Heart left ventricle (tissue), 16 donors: ENCODE measurements around the gene ENTPD8. TPM values are rescaled to one million over a fixed set of nuclear protein-coding genes. Genes with fewer than 3 reads are reported as not detected.

Experiments used
- ATAC-seq, 4 donors: fragments of 200-7000 bp; cut with Tn5 transposase; one replicate each; pipeline ENCODE4 v1.9.1; 2020 to 2022; ENCODE audit warnings: moderate library complexity in 4 of 4, mild to moderate bottlenecking in 3 of 4, moderate number of reproducible peaks in 1 of 4
- DNase-seq, 5 donors: peaks; one replicate each; pipeline ENCODE4 v3.0.0-alpha.2; 2020
- H3K27ac ChIP-seq, 12 donors: fragments of 200-600 bp; sonication (generic) in 4 of 12; one replicate each; pipeline versions ENCODE4 v1.5.0 to v1.8.0; 2016 to 2022; ENCODE audit warnings: mild to moderate bottlenecking in 2 of 12
- H3K27me3 ChIP-seq, 9 donors: fragments of 200-600 bp; sonication (generic) in 2 of 9; one replicate each; pipeline versions ENCODE4 v1.5.1 to v1.8.0; 2016 to 2022; ENCODE audit warnings: mild to moderate bottlenecking in 3 of 9
- H3K36me3 ChIP-seq, 9 donors: fragments of 200-600 bp; sonication (generic) in 2 of 9; one replicate each; pipeline versions ENCODE4 v1.5.0 to v1.8.0; 2018 to 2022; ENCODE audit warnings: mild to moderate bottlenecking in 2 of 9
- H3K4me1 ChIP-seq, 12 donors: fragments of 200-600 bp; sonication (generic) in 4 of 12; one replicate each; pipeline versions ENCODE4 v1.5.0 to v1.8.0; 2016 to 2022; ENCODE audit warnings: mild to moderate bottlenecking in 3 of 12
- H3K4me3 ChIP-seq, 12 donors: fragments of 200-600 bp; sonication (generic) in 4 of 12; one replicate each; pipeline versions ENCODE4 v1.5.0 to v1.8.0; 2017 to 2022; ENCODE audit warnings: mild to moderate bottlenecking in 9 of 12, moderate library complexity in 4 of 12
- H3K9me3 ChIP-seq, 12 donors: fragments of 200-600 bp; sonication (generic) in 4 of 12; one replicate each; pipeline versions ENCODE4 v1.5.0 to v1.8.0; 2016 to 2022; ENCODE audit warnings: mild to moderate bottlenecking in 1 of 12
- CTCF ChIP-seq, 12 donors: fragments of 200-600 bp; sonication (generic) in 4 of 12; IDR thresholded peaks; one replicate each; pipeline versions ENCODE4 v1.5.0 to v1.8.0; 2018 to 2022; ENCODE audit warnings: antibody characterized with exemption in 12 of 12, mild to moderate bottlenecking in 5 of 12
- POLR2A ChIP-seq, 2 donors: fragments of 450-650 bp; IDR thresholded peaks; one replicate each; pipeline ENCODE4 v1.6.1; 2017; ENCODE audit warnings: antibody characterized with exemption in 2 of 2, mild to moderate bottlenecking in 2 of 2, moderate library complexity in 2 of 2
- WGBS, 4 donors: extraction: QIAGEN DNeasy Blood & Tissue Kit in 2 of 4; methylation state at CpG; one replicate each; pipeline versions ENCODE4 v1.1.5 to v1.1.7; 2013 to 2018; 5-methylcytosine and 5-hydroxymethylcytosine counted together
- intact Hi-C, 10 donors: fragments of 100-400 bp; cut with DNase I; formaldehyde crosslinking; loops; one replicate each; pipeline versions ENCODE4 v1.11.1 to v1.14.2; 2022
- polyA plus RNA-seq, 2 donors: library from polyadenylated mRNA; stranded (reverse); fragments of 200-250 nt; gene quantifications; one replicate each; pipeline ENCODE4 v1.2.3, GENCODE V29; 2013
- total RNA-seq, 9 donors: library from RNA; depleted of rRNA in 2 of 9; stranded (reverse); fragments of >200 nt in 2 of 9; fragmentation: NEBNext Ultra II Directional in 3 of 9; extraction: Animal tissue kit (Norgen Biotek cat#: 25700) in 3 of 9; gene quantifications; one replicate each; pipeline versions ENCODE4 v1.1.0 to v1.2.4, GENCODE V29; 2016 to 2023
- donor health status: ischemic (EF 13 %, LVEDD 7.1; RV severe dilation, severe dysfunction).
- donor health status: healthy with polysubstance abuse.
- donor health status: DM: no; HTN: yes; CAD: no.
- donor health status: DM: no; HTN: no; CAD: no.
- donor health status: ischemic (EF 25% LVEDD 6.9; RV normal size, moderate dysfunction).
- donor health status: ischemic (EF 25% LVEDD 5.7; RV mildly dilated, moderate dysfunction).
- donor health status: healthy.
- donor health status: DM: yes; HTN: yes; CAD: no.
- donor health status: ischemic (EF 35%, LVEDD 5.7; RV mildly dilated, moderate dysfunction).
- donor health status: nonischemic (EF 11% LVEDD 7.7; RV severe dilation, severe dysfunction).
- donor health status: DM: yes; HTN: yes; CAD: no.
- donor health status: PGD.
- donor health status: ischemic (EF 29% LVEDD 5.4; RV normal size, mild dysfunction).
- donor health status: nonischemic (EF 23%, LVEDD 6.1; RV moderate dilation, normal function).

Gene ENTPD8
- total and polyA plus RNA-seq, 11 donors, result not detected

DNA sequence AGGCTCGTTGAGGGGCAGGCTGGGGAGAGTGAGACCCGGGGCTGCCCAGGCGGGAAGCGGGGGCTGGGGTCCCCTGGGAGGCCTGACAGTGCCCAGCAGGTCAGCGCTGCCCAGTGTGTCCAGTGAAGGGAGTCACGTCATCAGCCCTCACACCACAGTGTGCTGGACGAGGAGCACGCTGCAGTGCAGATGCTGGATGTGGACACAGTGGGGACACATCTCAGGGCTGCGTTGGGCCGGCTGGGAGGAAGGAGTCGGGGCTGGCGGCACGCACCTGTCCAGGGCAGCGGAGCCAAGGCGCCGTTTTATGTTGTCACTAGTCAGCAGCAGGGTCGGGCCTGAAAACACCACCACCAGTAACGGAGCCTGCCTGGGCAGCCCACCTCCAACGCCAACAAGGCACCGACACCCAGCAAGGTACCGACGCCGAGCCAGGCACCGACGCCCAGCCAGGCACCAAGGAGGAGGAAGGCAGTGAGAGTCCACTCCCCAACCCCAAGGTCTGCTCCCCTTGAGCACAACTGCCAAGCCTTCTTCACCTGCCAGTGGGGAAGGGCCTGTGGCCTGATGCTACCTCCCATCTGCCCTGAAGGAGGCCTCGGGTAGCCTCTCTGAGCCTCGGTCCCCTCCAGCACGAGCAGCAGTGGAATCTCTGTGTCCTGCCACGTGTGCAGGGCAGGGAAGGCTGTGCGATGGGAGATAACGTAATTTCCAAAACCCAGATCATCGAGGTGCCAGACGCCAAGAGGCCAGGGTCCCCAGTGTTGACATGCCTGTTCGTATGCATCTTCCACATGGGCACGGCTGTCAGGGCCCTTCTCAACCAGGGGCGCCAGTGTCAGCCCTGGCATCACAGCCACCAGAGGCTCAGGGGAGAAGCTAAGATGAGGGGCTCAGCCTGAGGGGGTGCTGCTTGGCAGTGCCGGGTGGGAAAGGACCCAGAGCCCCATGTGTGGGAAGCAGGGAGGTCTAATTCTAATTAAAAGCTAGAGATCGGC lies 39.8 kb upstream of the ENTPD8 start:
- peaks cover 0 to 3% (median 0%) of the 10 kb centered on the region in 9 donors for H3K36me3 ChIP-seq
- TF ChIP-seq CTCF (IDR thresholded peaks at IDR 0.05) (no peak), POLR2A (IDR thresholded peaks at IDR 0.05) (no peak)
- ATAC-seq, result no peak
- H3K4me3 ChIP-seq, result no peak overlapping the region
- H3K27me3 ChIP-seq, result no peaks in the 10 kb centered on the region
- H3K4me1 ChIP-seq, result peaks cover 0 to 15% (median 0%) of the 10 kb centered on the region in 12 donors
- 91 to 97% (median 92%) methylated on average over 26 to 38 of the region's 38 CpGs for WGBS, 4 donors
- peak in 3 of 5 donors; percentile 6 to 21 (median 13) for DNase-seq
- intact Hi-C loops, result no loop called here
- no peak overlapping the region for H3K27ac ChIP-seq
- H3K9me3 ChIP-seq, result peaks cover 0 to 7% (median 3%) of the 10 kb centered on the region in 12 donors

DNA sequence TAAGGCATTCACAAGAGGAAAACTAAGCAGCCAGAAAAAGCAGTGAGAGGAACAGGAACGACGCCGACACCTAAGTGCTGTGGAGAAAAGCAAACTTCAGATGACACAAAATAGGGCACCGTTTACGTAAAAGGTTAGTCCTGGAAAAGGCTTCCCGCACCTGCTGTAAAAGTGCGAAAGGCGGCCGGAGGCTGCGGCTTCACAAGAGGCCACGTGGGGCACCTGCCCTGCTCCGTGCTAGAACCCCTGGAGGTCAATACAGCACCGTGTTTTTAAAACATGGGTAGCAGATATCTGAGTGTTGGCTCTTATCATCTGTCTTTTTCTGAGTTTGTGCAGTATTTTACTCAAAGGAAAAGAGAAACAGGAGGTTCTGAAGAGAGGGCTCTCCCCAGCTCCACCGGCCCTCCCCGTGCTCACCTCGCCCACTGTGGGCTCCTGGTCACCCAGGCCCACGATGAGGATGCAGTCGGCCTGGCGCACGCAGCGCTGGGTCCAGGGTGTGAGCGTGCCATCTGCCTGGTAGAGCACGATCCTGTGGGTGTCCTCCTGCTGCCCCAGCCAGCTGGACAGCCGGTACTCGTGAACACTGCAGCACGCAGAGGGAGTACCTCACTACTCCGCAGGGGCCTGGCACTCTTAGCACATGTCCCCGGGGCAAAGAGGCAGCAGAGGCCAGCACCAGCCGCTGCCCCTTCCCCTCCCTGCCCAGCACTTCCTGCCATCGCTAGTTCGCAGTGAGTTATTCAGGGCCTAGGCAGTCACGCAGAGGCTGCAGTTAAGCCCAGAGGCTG lies 38.9 kb upstream of the ENTPD8 start:
- TF ChIP-seq CTCF (IDR thresholded peaks at IDR 0.05), result no peak
- no peak for TF ChIP-seq POLR2A (IDR thresholded peaks at IDR 0.05)
- no peak for ATAC-seq
- Histone ChIP-seq H3K9me3 (peaks cover 0 to 16% (median 10%) of the 10 kb centered on the region in 12 donors), H3K27me3 (no peaks in the 10 kb centered on the region), H3K36me3 (peaks cover 0 to 4% (median 0%) of the 10 kb centered on the region in 9 donors), H3K27ac (no peak overlapping the region), H3K4me1 (peaks cover 0 to 15% (median 0%) of the 10 kb centered on the region in 12 donors), H3K4me3 (no peak overlapping the region)
- intact Hi-C loops, result no loop called here
- 86 to 89% (median 87%) methylated on average over 17 to 32 of the region's 32 CpGs for WGBS, 4 donors
- peak in 1 of 5 donors; percentile 3 for DNase-seq

DNA sequence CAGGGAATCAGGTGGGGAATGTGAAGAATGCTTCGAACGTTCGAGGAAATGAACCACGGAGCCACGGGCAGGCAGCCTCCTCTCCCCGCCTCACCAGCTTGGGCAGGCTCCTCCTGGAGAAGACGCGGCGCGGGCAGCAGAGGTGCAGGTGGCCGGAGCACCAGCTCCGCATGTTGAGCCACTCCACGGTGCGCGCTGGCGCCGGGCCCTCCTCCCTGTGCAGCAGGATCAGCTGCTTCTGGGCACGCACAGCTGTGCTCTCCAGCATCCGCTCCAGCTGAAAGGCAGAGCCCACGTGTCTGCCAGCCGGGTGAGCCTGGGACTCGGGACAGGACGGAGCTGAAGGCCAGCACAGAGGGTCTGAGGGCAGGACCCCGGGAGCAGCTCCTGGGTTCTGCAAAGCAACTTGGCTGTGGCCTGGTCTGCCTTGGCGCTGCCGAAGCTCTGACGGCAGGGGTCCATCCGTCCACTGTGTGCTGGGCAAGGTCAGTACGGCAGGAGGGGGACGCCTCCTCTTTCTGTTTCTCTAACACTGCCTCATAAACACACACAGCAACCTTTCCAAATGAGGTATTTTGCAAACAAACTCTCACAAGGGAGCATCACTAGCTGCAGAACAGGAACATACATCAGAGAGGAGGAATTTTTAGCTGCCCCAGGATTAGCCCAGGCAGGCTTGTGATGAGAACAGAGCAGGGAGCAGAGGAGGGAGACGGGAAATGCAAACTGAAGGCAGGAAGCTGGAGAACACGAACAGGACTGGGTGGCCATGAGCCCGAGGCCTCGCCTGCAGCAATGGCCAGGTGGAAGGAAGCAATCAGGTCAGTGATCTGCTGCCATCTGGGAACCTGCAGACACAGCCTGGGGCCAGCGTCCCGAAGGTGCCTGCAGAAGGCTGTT lies 38.1 kb upstream of the ENTPD8 start:
- Histone ChIP-seq H3K9me3 (peaks cover 0 to 19% (median 11%) of the 10 kb centered on the region in 12 donors), H3K4me3 (no peak overlapping the region), H3K27me3 (no peaks in the 10 kb centered on the region), H3K36me3 (peaks cover 0 to 4% (median 0%) of the 10 kb centered on the region in 9 donors), H3K4me1 (peaks cover 0 to 15% (median 0%) of the 10 kb centered on the region in 12 donors), H3K27ac (no peak overlapping the region)
- WGBS, 4 donors, result 74 to 83% (median 76%) methylated on average over 36 of the region's 36 CpGs
- TF ChIP-seq POLR2A (IDR thresholded peaks at IDR 0.05) (no peak), CTCF (IDR thresholded peaks at IDR 0.05) (no peak)
- ATAC-seq (peak in 1 of 4 donors; percentile 7), DNase-seq (peak in 4 of 5 donors; percentile 6 to 58 (median 22))
- intact Hi-C loops, result no loop called here
